ENCODE measurements around the gene TRIM27.
"Not testable (repeated sequence)": the region's sequence is repeated elsewhere in the genome, so short reads cannot be mapped to it uniquely, and the experiment has no call there.

Gene TRIM27

DNA sequence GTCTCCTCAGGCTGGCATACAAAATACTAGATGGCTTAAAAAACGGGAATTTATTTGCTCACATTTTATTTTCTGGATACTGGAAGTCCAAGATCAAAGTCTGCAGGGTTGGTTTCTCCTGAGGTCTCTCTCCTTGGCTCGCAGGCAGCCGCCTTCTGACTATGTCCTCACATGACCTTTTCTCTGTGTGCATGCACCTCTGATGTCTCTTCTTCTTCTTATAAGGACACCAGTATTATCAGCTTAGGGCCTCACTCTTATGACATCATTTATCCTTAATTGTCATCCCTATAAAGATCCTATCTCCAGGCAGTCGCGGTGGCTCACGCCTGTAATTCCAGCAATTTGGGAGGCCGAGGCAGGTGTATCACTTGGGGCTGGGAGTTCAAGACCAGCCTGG, 9.3 kb upstream of the TRIM27 start:
- no peak overlapping the region for H3K4me3 ChIP-seq (replicated peaks; ENCODE audit: insufficient read depth, low read length)
- TF ChIP-seq REST (IDR thresholded peaks at IDR 0.05; ENCODE audit: insufficient replicate concordance, low read depth) (no peak), GABPA (IDR thresholded peaks at IDR 0.05; ENCODE audit: low read depth) (no peak), POLR2AphosphoS5 (IDR thresholded peaks at IDR 0.05; ENCODE audit: low read depth) (no peak), SPI1 (IDR thresholded peaks at IDR 0.05; ENCODE audit: borderline replicate concordance, low read depth) (no peak)
- TF ChIP-seq, protein P1, sequence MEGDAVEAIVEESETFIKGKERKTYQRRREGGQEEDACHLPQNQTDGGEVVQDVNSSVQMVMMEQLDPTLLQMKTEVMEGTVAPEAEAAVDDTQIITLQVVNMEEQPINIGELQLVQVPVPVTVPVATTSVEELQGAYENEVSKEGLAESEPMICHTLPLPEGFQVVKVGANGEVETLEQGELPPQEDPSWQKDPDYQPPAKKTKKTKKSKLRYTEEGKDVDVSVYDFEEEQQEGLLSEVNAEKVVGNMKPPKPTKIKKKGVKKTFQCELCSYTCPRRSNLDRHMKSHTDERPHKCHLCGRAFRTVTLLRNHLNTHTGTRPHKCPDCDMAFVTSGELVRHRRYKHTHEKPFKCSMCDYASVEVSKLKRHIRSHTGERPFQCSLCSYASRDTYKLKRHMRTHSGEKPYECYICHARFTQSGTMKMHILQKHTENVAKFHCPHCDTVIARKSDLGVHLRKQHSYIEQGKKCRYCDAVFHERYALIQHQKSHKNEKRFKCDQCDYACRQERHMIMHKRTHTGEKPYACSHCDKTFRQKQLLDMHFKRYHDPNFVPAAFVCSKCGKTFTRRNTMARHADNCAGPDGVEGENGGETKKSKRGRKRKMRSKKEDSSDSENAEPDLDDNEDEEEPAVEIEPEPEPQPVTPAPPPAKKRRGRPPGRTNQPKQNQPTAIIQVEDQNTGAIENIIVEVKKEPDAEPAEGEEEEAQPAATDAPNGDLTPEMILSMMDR (IDR thresholded peaks at IDR 0.05; ENCODE audit: insufficient read depth, low read length): no peak
- no peaks in the 10 kb centered on the region for H3K27me3 ChIP-seq (ENCODE audit: insufficient read depth, poor library complexity, severe bottlenecking)
- DNase-seq (ENCODE audit: low read depth in 1 of 2, low spot score in 1 of 2): no peak
- no peak overlapping the region for H3K27ac ChIP-seq (replicated peaks)

GRCh38 chr6:28929887-28930620, 6.3 kb upstream of the TRIM27 start:
- Histone ChIP-seq H3K27ac (replicated peaks) (no peak overlapping the region), H3K4me3 (replicated peaks; ENCODE audit: insufficient read depth, low read length) (no peak overlapping the region), H3K27me3 (ENCODE audit: insufficient read depth, poor library complexity, severe bottlenecking) (no peaks in the 10 kb centered on the region)
- no peak for TF ChIP-seq SPI1 (IDR thresholded peaks at IDR 0.05; ENCODE audit: borderline replicate concordance, low read depth)
- TF ChIP-seq REST (IDR thresholded peaks at IDR 0.05; ENCODE audit: insufficient replicate concordance, low read depth): no peak
- TF ChIP-seq GABPA (IDR thresholded peaks at IDR 0.05; ENCODE audit: low read depth): no peak
- TF ChIP-seq, protein P1 (IDR thresholded peaks at IDR 0.05; ENCODE audit: insufficient read depth, low read length): no peak
- no peak for TF ChIP-seq POLR2AphosphoS5 (IDR thresholded peaks at IDR 0.05; ENCODE audit: low read depth)
- DNase-seq (ENCODE audit: low read depth in 1 of 2, low spot score in 1 of 2): no peak

DNA sequence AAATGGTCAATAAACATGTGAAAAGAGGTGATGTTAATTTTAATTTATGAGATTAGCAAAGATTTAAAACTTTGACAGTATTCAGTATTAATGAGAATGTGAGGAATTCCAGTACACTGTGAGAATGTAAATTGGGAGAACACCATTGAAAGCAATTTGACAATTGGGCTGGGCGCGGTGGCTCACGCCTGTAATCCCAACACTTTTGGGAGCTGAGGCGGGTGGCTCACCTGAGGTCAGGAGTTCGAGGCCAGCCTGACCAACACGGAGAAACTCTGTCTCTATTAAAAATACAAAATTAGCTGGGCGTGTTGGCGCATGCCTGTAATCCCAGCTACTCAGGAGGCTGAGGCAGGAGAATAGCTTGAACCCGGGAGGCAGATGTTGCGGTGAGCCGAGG, 5.6 kb upstream of the TRIM27 start:
- DNase-seq (ENCODE audit: low read depth in 1 of 2, low spot score in 1 of 2); H3K27me3 ChIP-seq (ENCODE audit: insufficient read depth, poor library complexity, severe bottlenecking); H3K27ac ChIP-seq (replicated peaks); H3K4me3 ChIP-seq (replicated peaks; ENCODE audit: insufficient read depth, low read length): not testable (repeated sequence)

DNA sequence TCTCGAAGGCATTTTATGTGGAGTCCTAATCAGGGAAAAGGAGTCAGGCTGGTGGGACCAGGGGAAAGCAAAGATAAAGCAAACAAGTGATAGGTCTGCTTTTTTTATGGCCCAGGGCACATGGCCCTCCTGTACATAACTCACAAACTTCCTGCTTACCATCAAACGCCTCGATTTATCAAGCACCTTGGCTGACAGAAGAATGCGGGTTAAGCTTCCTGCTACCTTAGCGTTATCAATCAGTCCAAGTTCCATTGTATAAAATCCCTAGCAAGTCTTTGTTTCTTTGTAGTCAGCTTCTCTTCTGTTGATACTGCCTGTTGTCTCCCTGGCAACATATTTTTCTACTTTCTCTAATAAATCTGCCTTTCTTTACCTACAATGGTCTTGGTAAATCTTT, 4.1 kb upstream of the TRIM27 start:
- no peak for TF ChIP-seq REST (IDR thresholded peaks at IDR 0.05; ENCODE audit: insufficient replicate concordance, low read depth)
- TF ChIP-seq, protein P1 (IDR thresholded peaks at IDR 0.05; ENCODE audit: insufficient read depth, low read length): no peak
- TF ChIP-seq POLR2AphosphoS5 (IDR thresholded peaks at IDR 0.05; ENCODE audit: low read depth): no peak
- TF ChIP-seq GABPA (IDR thresholded peaks at IDR 0.05; ENCODE audit: low read depth): no peak
- no peak for TF ChIP-seq SPI1 (IDR thresholded peaks at IDR 0.05; ENCODE audit: borderline replicate concordance, low read depth)
- Histone ChIP-seq H3K27me3 (ENCODE audit: insufficient read depth, poor library complexity, severe bottlenecking) (no peaks in the 10 kb centered on the region), H3K4me3 (replicated peaks; ENCODE audit: insufficient read depth, low read length) (no peak overlapping the region), H3K27ac (replicated peaks) (no peak overlapping the region)
- DNase-seq (ENCODE audit: low read depth in 1 of 2, low spot score in 1 of 2): no peak
